GM12891 (cell line): ENCODE results near the gene MAPK8. TPM values are rescaled to one million over a fixed set of nuclear protein-coding genes. Genes with fewer than 3 reads are reported as not detected.
A peak's percentile ranks its signal among the peaks of the same experiment; 100 is the strongest.

Experiments used
- DNase-seq: peaks from one replicate; pipeline ENCODE4 v3.0.0; 2011; ENCODE audit warnings: low spot score; ENCODE audit not compliant: insufficient read length
- FAIRE-seq: peaks from 2 replicates; lab custom pipeline; 2011; peaks lifted over from hg19 to GRCh38; lab: Jason Lieb, UNC
- PAX5 ChIP-seq: IDR thresholded peaks from 2 replicates; pipeline ENCODE4 v1.6.1; 2011; ENCODE audit warnings: low read length, moderate library complexity, mild to moderate bottlenecking; ENCODE audit not compliant: insufficient read depth, severe bottlenecking
- POLR2A ChIP-seq: IDR thresholded peaks from 2 replicates; pipeline ENCODE4 v1.6.1; 2011; ENCODE audit warnings: low read depth, low read length, control low read depth
- POLR2AphosphoS5 ChIP-seq: IDR thresholded peaks from 2 replicates; pipeline ENCODE4 v1.6.1; 2011; ENCODE audit warnings: low read depth, low read length, control low read depth
- POU2F2 ChIP-seq: IDR thresholded peaks from 2 replicates; pipeline ENCODE4 v1.6.1; 2011; ENCODE audit warnings: low read depth, mild to moderate bottlenecking, control low read depth, low read length, moderate library complexity
- SPI1 ChIP-seq: IDR thresholded peaks from 2 replicates; pipeline ENCODE4 v1.6.1; 2011; ENCODE audit warnings: low read depth, low read length, control low read depth
- TAF1 ChIP-seq: IDR thresholded peaks from 2 replicates; pipeline ENCODE4 v1.6.1; 2011; ENCODE audit warnings: low read depth, low read length, control low read depth
- polyA plus RNA-seq: library from polyadenylated mRNA; unstranded; fragments of >200 nt; gene quantifications from one replicate; pipeline ENCODE4 v1.2.1, GENCODE V29; 2012; ENCODE audit warnings: low read depth, missing spikeins, inconsistent platforms; ENCODE audit not compliant: missing spikeins

MAPK8 gene
- polyA plus RNA-seq, result 18.5 TPM

DNA sequence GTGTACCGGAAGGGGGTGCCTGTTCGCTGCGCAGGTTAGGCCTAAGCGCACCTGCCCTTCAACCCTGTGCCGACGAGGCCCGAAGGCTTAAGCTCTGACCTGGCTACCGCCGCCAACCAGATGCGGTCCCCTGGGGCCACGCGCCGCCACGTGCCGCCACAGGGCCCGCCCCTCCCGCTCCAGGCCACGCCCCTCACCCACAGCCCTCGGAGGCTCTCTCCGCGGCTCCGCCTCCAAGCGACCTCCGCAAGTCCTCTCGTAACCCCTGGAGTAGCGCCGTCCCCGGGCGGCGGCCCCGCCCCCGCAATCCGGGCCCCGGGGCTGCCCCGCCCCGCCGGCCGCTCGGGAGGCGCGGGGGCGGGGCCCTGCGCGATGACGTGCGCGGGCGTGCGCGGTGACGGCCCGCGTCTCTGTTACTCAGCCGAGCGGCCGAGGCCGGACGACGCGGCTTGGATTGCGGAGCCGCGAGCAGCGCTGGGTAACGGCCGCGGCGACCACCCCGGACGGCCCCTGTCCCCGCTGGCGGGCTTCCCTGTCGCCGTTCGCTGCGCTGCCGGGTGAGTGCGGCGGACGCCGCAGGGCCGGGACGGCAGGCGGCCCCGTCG, at the start of gene MAPK8:
Gene MAPK8 (plus strand): TSS at position 413 of the 605 bp plus-strand sequence. CDS start 94,984 bp downstream, outside the sequence.
- DNase-seq, result peak; percentile 95
- TF ChIP-seq TAF1 (no peak), POLR2AphosphoS5 (peak; percentile 49; the same call in 1 of the 2 replicates), POU2F2 (no peak), SPI1 (no peak), POLR2A (peak; percentile 61; the same call in 1 of the 2 replicates), PAX5 (no peak)
- peak; percentile 94 for FAIRE-seq

DNA sequence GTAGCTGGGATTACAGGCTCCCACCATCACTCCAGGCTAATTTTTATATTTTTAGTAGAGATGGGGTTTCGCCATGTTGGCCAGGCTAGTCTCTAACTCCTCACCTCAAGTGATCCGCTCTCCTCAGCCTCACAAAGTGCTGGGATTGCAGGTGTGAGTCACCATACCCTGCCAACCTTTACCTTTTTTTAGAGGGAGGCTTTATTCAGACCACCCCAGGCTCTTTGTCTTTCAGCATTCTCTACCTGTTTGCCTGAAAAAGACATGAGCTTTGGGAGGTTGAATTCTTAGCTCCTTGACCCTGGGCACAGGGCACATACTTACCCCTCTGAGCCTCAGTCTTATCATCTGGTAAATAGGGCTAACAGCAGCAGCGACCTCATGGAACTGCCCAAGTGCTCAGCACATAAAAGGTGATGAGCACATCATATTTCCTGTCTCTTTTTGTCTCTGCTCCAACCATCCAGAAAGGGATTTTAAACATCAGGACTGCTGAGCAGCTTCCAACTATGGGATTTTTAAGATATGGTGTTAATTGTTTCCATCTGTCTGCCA, 49.0 kb upstream of the MAPK8 start:
- no peak for TF ChIP-seq PAX5
- no peak for TF ChIP-seq POU2F2
- no peak for TF ChIP-seq SPI1
- TF ChIP-seq POLR2AphosphoS5, result no peak
- FAIRE-seq (no peak), DNase-seq (no peak)

DNA sequence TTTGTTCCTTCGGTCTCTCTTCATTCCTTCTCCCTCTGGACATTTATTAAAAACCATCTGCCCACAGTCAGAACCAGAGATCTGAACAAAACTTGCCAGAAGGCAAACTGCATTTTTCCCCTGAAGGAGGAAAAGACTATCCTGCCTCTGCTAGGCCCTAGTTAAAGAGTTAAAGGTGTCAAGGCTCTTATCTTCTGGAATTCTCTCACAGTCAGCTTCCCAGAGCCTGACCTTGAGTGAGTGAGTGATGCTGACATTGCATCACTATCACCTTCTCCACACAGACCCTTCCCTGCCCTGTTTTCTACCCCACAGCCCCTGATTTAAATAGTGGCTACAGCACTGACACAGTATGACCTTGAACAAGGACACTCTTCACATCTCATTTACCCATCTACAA, 48.4 kb upstream of the MAPK8 start:
- DNase-seq (no peak), FAIRE-seq (no peak)
- no peak for TF ChIP-seq SPI1
- TF ChIP-seq PAX5, result no peak
- TF ChIP-seq POLR2A, result no peak
- TF ChIP-seq POLR2AphosphoS5, result no peak
- no peak for TF ChIP-seq TAF1
- no peak for TF ChIP-seq POU2F2

DNA sequence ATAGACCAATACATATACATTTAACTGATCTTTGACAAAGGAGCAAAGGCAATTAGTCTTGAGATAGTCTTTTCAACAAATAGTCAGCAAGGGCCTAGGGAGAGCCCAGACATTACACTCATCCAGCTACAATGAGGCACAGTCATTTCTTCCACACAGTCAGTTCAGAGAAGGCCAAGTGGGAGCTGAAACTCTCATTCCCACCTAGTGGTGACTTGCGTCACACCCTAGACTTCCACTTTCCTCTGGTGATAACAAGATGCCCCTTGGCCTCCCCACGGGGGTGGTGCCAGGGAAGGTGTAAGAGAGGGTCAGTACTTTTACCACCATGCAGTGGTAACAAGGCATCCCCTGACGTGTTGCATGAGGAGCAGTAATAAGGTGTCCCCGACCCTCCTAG, 39.9 kb upstream of the MAPK8 start:
- FAIRE-seq (no peak), DNase-seq (no peak)
- TF ChIP-seq POLR2AphosphoS5, result no peak
- TF ChIP-seq POLR2A, result no peak
- no peak for TF ChIP-seq TAF1
- TF ChIP-seq POU2F2, result no peak
- TF ChIP-seq SPI1, result no peak
- no peak for TF ChIP-seq PAX5

DNA sequence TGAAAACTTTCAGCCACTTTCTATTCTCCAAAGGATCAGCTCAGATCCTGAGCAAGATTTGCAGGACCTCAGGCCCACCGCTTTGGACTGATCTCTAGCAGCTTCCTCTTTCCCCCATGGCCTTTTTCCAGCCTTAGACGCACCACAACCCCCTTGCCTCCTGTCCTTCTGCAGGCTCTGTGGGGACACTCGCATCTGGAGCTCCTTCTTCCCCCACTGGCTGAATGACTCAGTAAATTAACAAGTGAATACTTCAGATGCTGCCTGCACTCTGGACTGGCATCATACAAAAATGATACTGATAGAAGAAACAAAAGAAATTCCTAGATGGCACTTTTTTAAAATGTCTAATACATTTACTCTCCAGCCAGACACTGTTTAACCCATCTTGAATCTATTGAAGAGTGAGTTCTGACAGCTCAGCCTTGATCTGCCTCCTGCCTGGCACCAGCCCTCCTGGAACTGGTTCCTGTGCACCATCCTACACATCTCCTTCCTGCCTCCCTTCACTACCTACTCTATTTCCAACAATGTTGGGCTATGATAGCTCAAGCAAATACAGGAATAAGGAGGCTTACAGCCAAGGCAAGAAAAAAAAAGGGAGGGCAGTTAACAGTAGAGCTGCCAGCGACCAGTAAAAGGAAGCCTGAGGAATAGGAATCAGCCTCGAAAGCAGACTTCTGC, 35.3 kb upstream of the MAPK8 start:
- FAIRE-seq (no peak), DNase-seq (no peak)
- TF ChIP-seq SPI1 (no peak), TAF1 (no peak), PAX5 (no peak)

DNA sequence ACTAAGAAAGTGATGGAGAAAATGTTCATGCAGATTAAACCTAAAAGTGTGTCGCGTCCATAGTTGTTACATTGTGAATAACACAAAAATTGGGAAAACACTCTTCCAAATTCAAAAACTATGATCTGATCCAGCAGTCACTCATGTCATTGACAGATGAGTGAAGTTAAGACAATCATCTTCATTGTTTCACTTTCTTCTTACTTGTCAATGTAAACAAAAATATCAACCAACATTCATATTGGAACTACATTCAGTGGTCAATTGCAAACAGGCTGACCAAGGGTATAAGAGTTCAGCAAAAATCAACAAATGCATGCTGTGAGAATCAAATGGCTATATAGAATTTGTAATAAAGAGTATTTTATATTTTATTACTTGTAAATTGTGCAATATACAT, 33.8 kb upstream of the MAPK8 start:
- TF ChIP-seq SPI1, result no peak
- no peak for TF ChIP-seq POU2F2
- DNase-seq (no peak), FAIRE-seq (peak; percentile 64)

DNA sequence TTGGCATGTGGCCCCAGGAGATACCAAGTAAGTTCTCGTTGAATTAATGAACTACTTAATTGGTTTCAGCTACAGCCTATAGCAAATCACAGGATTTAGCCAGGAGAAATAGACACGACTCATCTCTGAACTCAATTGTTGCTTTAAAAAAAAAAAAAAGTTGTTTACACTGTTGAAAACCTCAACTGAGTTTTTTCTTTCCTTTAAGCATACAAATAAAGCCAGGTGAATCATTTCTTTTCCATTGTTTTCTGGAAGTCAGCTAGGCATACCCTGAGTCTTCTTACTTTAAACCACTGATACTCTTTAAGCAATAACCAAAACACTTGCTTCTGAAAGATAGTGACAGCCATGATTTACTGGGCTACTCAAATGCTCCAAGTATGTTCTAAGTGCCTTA, 32.7 kb upstream of the MAPK8 start:
- TF ChIP-seq SPI1 (no peak), POU2F2 (no peak), TAF1 (no peak), POLR2AphosphoS5 (no peak), PAX5 (no peak), POLR2A (no peak)
- FAIRE-seq (no peak), DNase-seq (no peak)

DNA sequence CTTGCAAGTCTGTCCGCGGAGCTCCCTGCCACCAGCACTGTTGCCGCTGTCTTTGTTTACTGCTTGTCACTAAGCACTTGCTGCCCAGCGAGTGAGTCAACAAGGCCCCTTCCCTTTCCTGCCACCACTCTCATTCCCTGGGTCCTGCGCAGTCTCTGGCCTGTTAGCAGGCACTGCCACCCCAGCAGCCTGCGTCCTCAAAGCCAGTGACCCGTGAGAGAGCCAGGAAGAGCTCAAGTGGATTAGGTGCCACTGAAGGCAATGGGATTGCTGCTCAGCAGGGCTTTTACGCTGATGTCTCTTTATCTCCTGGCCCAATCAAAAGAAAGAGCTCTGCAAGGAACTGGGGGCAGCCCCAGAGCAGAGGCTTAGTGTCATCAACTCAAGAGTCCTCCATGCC, 31.8 kb upstream of the MAPK8 start, which contains the start of gene FRMPD2:
Gene FRMPD2 (minus strand): TSS at position 61 of the 400 bp plus-strand sequence. CDS start 129 bp downstream, outside the sequence.
- TF ChIP-seq TAF1 (no peak), POLR2A (no peak), POU2F2 (no peak), SPI1 (no peak), PAX5 (no peak), POLR2AphosphoS5 (no peak)
- FAIRE-seq (no peak), DNase-seq (no peak)

DNA sequence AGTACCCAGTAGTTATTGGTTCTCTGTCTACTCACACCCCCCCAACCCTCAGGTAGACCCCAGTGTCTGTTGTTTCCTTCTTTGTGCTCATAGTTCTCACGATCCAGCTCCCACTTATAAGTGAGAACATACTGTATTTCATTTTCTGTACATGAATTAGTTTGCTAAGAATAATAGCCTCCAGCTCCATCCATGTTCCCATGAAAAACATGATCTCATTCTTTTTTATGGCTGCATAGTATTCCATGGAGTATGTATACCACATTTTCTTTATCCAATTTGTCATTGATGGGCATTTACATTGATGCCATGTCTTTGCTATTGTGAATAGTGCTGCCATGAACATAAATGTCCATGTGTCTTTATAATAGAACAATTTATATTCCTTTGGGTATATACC, 29.4 kb upstream of the MAPK8 start:
- no peak for DNase-seq
- TF ChIP-seq SPI1 (no peak), POLR2AphosphoS5 (no peak), POLR2A (no peak), POU2F2 (no peak), TAF1 (no peak), PAX5 (no peak)
- no peak for FAIRE-seq
